SH-SY5Y (cell line): ENCODE results near the gene MTCL1.

ENCODE experiments used
- GATA2 ChIP-seq: IDR thresholded peaks from 2 replicates; pipeline ENCODE4 v1.6.1; 2011; ENCODE audit warnings: mild to moderate bottlenecking, low read depth, low read length
- GATA3 ChIP-seq: IDR thresholded peaks from 2 replicates; pipeline ENCODE4 v1.6.1; 2011; ENCODE audit warnings: low read depth, mild to moderate bottlenecking, low read length, moderate library complexity

DNA sequence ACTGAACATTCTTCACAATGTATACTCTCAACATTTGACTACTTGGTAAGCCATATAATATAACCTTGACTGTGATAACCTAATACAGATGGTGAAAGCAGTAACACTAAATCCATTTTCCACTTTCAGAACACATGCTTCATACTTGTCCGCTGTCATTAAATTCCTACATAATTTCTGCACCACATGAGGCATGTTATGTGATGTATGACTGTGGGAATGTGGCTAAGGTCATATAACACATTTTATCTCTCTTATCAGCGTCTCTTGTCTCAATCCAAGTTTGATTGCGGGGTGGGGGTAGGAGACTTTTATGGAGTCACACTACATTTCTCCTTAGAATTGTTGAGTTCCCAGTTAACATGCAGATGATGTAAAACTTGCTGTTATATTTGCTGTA is 110.9 kb downstream of the MTCL1 start:
- TF ChIP-seq GATA3 (no peak), GATA2 (no peak)
